HEK293T (cell line): ENCODE data around the gene TSPAN18.

Experiments used
- HDGF ChIP-seq: fragments of 450-650 bp; IDR thresholded peaks from 2 replicates; pipeline ENCODE4 v1.6.1; 2017; ENCODE audit warnings: antibody characterized with exemption, borderline replicate concordance
- SP1 ChIP-seq: fragments of 450-650 bp; IDR thresholded peaks from 2 replicates; pipeline ENCODE4 v1.6.1; 2017

GRCh38 chr11:44767421-44767820 lies 40.7 kb downstream of the TSPAN18 start:
- TF ChIP-seq HDGF (no peak), SP1 (no peak)
